ENCODE data around the gene GSG1L. TPM values are rescaled to one million over a fixed set of nuclear protein-coding genes. Genes with fewer than 3 reads are reported as not detected.
A peak's percentile ranks its signal among the peaks of the same experiment; 100 is the strongest.

GSG1L gene
- total and polyA plus RNA-seq, 2 of the 13 experiments (the other 11 are each of a cell fraction or from before 2014, with no cell fraction given), result not detected

- TF ChIP-seq SMC3 (IDR thresholded peaks at IDR 0.05; ENCODE audit: low read length) (0 out of 2 replicates have a peak, but pooled peaks have one; percentile 18), FLYWCH1 (CRISPR knock-in tag; IDR thresholded peaks at IDR 0.05) (no peak), ZNF777 (CRISPR knock-in tag; IDR thresholded peaks at IDR 0.05) (no peak)
Observed at GRCh38 chr16:27779641-27780164, 283.8 kb downstream of the GSG1L start (continued).

GRCh38 chr16:27778926-27779570, 284.5 kb downstream of the GSG1L start:
- intact Hi-C loops (cut with micrococcal nuclease; ENCODE audit: unreplicated experiment), result no loop called here

More at GRCh38 chr16:27778926-27779570, 284.5 kb downstream of the GSG1L start:
- Histone ChIP-seq H3K9ac (ENCODE audit: insufficient read depth, low read depth, low read length) (no peak overlapping the region), H4K20me1 (ENCODE audit: insufficient read depth, low read length) (0 out of 2 replicates have a peak, but pooled peaks cover 3% of the 10 kb centered on the region), H3K27ac (ENCODE audit: extremely low read length, insufficient read depth, low read length) (no peak overlapping the region), H3K27me3 (ENCODE audit: control insufficient read depth in 1 of 2, insufficient read depth in 2 of 2, low read length in 2 of 2) (no peaks in the 10 kb centered on the region), H3K4me3 (replicated peaks in 1 of 3; ENCODE audit: insufficient read depth in 1 of 3, low read depth in 2 of 3, low read length in 3 of 3) (no peak overlapping the region), H3K79me2 (ENCODE audit: insufficient read depth, low read length) (no peaks in the 10 kb centered on the region), H3K9me3 (ENCODE audit: low read length) (no peaks in the 10 kb centered on the region), H3K4me1 (ENCODE audit: insufficient read depth, low read length) (no peaks in the 10 kb centered on the region), H3K36me3 (replicated peaks in 1 of 2; ENCODE audit: control insufficient read depth in 1 of 2, insufficient read depth in 2 of 2, low read length in 2 of 2) (no peaks in the 10 kb centered on the region), H3K4me2 (ENCODE audit: low read depth, low read length) (no peak overlapping the region), H2AFZ (ENCODE audit: low read length) (no peak overlapping the region)
- POLR2A ChIA-PET, result interaction anchor here (0.6 kb wide), 1 partner anchor 1033 kb away, joined by 3 read pairs; no protein-coding TSS in a partner anchor
- no peak for TF ChIP-seq MIER3 (CRISPR knock-in tag; IDR thresholded peaks at IDR 0.05; ENCODE audit: borderline replicate concordance)
- TF ChIP-seq RFX3 (CRISPR knock-in tag; IDR thresholded peaks at IDR 0.05), result no peak
- no peak for TF ChIP-seq MTA3 (CRISPR knock-in tag; IDR thresholded peaks at IDR 0.05)
- TF ChIP-seq NCOA1 (CRISPR knock-in tag; IDR thresholded peaks at IDR 0.05), result no peak
- TF ChIP-seq E2F5 (CRISPR knock-in tag; conservative IDR thresholded peaks at IDR 0.05), result no peak
- TF ChIP-seq MAFK (conservative IDR thresholded peaks at IDR 0.05 in 1 of 2, IDR thresholded peaks at IDR 0.05 in 1 of 2; ENCODE audit: low read length in 2 of 2), result no peak
- TF ChIP-seq MATR3 (CRISPR knock-in tag; IDR thresholded peaks at IDR 0.05), result no peak
- no peak for TF ChIP-seq ETV6 (CRISPR knock-in tag; conservative IDR thresholded peaks at IDR 0.05)
- no peak for TF ChIP-seq ZNF317 (CRISPR knock-in tag; IDR thresholded peaks at IDR 0.05)
- no peak for TF ChIP-seq ARID5B (CRISPR knock-in tag; IDR thresholded peaks at IDR 0.05)
- no peak for TF ChIP-seq ZNF639 (CRISPR knock-in tag; conservative IDR thresholded peaks at IDR 0.05)
- no peak for TF ChIP-seq ZNF234 (CRISPR knock-in tag; conservative IDR thresholded peaks at IDR 0.05)
- no peak for TF ChIP-seq NCOA5 (CRISPR knock-in tag; IDR thresholded peaks at IDR 0.05)
- no peak for TF ChIP-seq SAP130 (CRISPR knock-in tag; IDR thresholded peaks at IDR 0.05; ENCODE audit: low read depth)
- CTCF ChIA-PET (ENCODE audit: low intra/inter-chr PET ratio, low total read pairs), result interaction anchor here (1.5 to 1.7 kb wide), 2 partner anchors 88 to 292 kb away, joined by 4 to 5 read pairs; no protein-coding TSS in a partner anchor
- ATAC-seq (no peak), DNase-seq (ENCODE audit: low spot score) (no peak), FAIRE-seq (no peak)
- no TSS peak for BruUV-seq (replicated peaks)
- in situ Hi-C loops (cut with HindIII; ENCODE audit: extremely low pct_ligation_motif_present, low pct_unique_long_range_greater_than_20kb), result no loop called here
- 85% methylated on average over 3 of the region's 10 CpGs for WGBS (ENCODE audit: low lambda C conversion rate)

Data from HepG2 (cell line).